ENCODE data around the gene ATG7.

- no peak for TF ChIP-seq ZFP3 (CRISPR knock-in tag; IDR thresholded peaks at IDR 0.05)
- TF ChIP-seq, protein P1, sequence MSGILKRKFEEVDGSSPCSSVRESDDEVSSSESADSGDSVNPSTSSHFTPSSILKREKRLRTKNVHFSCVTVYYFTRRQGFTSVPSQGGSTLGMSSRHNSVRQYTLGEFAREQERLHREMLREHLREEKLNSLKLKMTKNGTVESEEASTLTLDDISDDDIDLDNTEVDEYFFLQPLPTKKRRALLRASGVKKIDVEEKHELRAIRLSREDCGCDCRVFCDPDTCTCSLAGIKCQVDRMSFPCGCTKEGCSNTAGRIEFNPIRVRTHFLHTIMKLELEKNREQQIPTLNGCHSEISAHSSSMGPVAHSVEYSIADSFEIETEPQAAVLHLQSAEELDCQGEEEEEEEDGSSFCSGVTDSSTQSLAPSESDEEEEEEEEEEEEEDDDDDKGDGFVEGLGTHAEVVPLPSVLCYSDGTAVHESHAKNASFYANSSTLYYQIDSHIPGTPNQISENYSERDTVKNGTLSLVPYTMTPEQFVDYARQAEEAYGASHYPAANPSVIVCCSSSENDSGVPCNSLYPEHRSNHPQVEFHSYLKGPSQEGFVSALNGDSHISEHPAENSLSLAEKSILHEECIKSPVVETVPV (CRISPR knock-in tag; IDR thresholded peaks at IDR 0.05), result no peak
- TF ChIP-seq RARB (CRISPR knock-in tag; IDR thresholded peaks at IDR 0.05), result no peak
- TF ChIP-seq, protein P2, sequence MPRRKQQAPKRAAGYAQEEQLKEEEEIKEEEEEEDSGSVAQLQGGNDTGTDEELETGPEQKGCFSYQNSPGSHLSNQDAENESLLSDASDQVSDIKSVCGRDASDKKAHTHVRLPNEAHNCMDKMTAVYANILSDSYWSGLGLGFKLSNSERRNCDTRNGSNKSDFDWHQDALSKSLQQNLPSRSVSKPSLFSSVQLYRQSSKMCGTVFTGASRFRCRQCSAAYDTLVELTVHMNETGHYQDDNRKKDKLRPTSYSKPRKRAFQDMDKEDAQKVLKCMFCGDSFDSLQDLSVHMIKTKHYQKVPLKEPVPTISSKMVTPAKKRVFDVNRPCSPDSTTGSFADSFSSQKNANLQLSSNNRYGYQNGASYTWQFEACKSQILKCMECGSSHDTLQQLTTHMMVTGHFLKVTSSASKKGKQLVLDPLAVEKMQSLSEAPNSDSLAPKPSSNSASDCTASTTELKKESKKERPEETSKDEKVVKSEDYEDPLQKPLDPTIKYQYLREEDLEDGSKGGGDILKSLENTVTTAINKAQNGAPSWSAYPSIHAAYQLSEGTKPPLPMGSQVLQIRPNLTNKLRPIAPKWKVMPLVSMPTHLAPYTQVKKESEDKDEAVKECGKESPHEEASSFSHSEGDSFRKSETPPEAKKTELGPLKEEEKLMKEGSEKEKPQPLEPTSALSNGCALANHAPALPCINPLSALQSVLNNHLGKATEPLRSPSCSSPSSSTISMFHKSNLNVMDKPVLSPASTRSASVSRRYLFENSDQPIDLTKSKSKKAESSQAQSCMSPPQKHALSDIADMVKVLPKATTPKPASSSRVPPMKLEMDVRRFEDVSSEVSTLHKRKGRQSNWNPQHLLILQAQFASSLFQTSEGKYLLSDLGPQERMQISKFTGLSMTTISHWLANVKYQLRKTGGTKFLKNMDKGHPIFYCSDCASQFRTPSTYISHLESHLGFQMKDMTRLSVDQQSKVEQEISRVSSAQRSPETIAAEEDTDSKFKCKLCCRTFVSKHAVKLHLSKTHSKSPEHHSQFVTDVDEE (CRISPR knock-in tag; IDR thresholded peaks at IDR 0.05), result no peak
- no peak for TF ChIP-seq CSDC2 (CRISPR knock-in tag; IDR thresholded peaks at IDR 0.05)
- no peak for TF ChIP-seq ARNTL (CRISPR knock-in tag; IDR thresholded peaks at IDR 0.05; ENCODE audit: borderline replicate concordance, low read depth)
- no peak for TF ChIP-seq TCF4 (CRISPR knock-in tag; IDR thresholded peaks at IDR 0.05; ENCODE audit: borderline replicate concordance)
- no peak for TF ChIP-seq SNAI2 (CRISPR knock-in tag; IDR thresholded peaks at IDR 0.05)
- no peak for TF ChIP-seq CREB5 (CRISPR knock-in tag; IDR thresholded peaks at IDR 0.05; ENCODE audit: low read depth)
- TF ChIP-seq ISL1 (CRISPR knock-in tag; IDR thresholded peaks at IDR 0.05), result no peak
- no peak for TF ChIP-seq ZNF70 (CRISPR knock-in tag; IDR thresholded peaks at IDR 0.05)
- no peak for TF ChIP-seq GLIS3 (CRISPR knock-in tag; IDR thresholded peaks at IDR 0.05)
Measured at GRCh38 chr3:11552289-11553264, 280.4 kb downstream of the ATG7 start.
